MM.1S (cell line): ENCODE data around the gene ATP2B2.

Experiments used
- DNase-seq: peaks from one replicate; pipeline ENCODE4 v3.0.0-alpha.2; 2015
- H2AFZ ChIP-seq: fragments of 300-600 bp; sonication (generic); 2 replicates; pipeline ENCODE4 v1.6.0; 2016; ENCODE audit warnings: antibody characterized with exemption, low read length
- H3F3A ChIP-seq: fragments of 300-600 bp; sonication (generic); 2 replicates; pipeline ENCODE4 v1.6.1; 2016; ENCODE audit warnings: mild to moderate bottlenecking, antibody characterized with exemption, low read length, moderate library complexity, mixed read lengths; ENCODE audit not compliant: insufficient read depth
- H3K27ac ChIP-seq: fragments of 300-600 bp; sonication (generic); 2 replicates; pipeline ENCODE4 v1.5.1; 2016; ENCODE audit warnings: mild to moderate bottlenecking, low read length
- H3K27me3 ChIP-seq: fragments of 300-600 bp; sonication (generic); replicated peaks from 2 replicates; pipeline ENCODE4 v1.6.0; 2016; ENCODE audit warnings: low read length; ENCODE audit not compliant: insufficient read depth
- H3K36me3 ChIP-seq: fragments of 300-600 bp; sonication (generic); replicated peaks from 2 replicates; pipeline ENCODE4 v1.6.1; 2016; ENCODE audit warnings: mild to moderate bottlenecking, low read length, mixed read lengths; ENCODE audit not compliant: insufficient read depth
- H3K4me1 ChIP-seq: fragments of 300-600 bp; sonication (generic); 2 replicates; pipeline ENCODE4 v1.6.1; 2016; ENCODE audit warnings: low read length, mixed read lengths
- H3K4me2 ChIP-seq: fragments of 300-600 bp; sonication (generic); 2 replicates; pipeline ENCODE4 v1.6.0; 2016; ENCODE audit warnings: low read depth, low read length
- H3K4me3 ChIP-seq: fragments of 300-600 bp; sonication (generic); 2 replicates; pipeline ENCODE4 v1.5.1; 2016; ENCODE audit warnings: low read length, mixed read lengths
- H3K79me2 ChIP-seq: fragments of 300-600 bp; sonication (generic); 2 replicates; pipeline ENCODE4 v1.6.1; 2016; ENCODE audit warnings: mixed run types, low read length, mixed read lengths
- H3K9ac ChIP-seq: fragments of 300-600 bp; sonication (generic); 2 replicates; pipeline ENCODE4 v1.6.1; 2016; ENCODE audit warnings: low read length, mixed read lengths
- H3K9me2 ChIP-seq: fragments of 300-600 bp; sonication (generic); replicated peaks from 2 replicates; pipeline ENCODE4 v1.6.1; 2016; ENCODE audit warnings: mild to moderate bottlenecking, low read length, mixed read lengths; ENCODE audit not compliant: insufficient read depth
- H3K9me3 ChIP-seq: fragments of 300-600 bp; sonication (generic); replicated peaks from 2 replicates; pipeline ENCODE4 v1.6.1; 2016; ENCODE audit warnings: mild to moderate bottlenecking, low read length, mixed read lengths; ENCODE audit not compliant: insufficient read depth
- H4K20me1 ChIP-seq: fragments of 300-600 bp; sonication (generic); 2 replicates; pipeline ENCODE4 v1.6.1; 2016; ENCODE audit warnings: mild to moderate bottlenecking, low read length, moderate library complexity, mixed read lengths; ENCODE audit not compliant: insufficient read depth
- CTCF ChIP-seq: fragments of 300-600 bp; sonication (generic); IDR thresholded peaks from 2 replicates; pipeline ENCODE4 v1.5.1; 2016; ENCODE audit warnings: antibody characterized with exemption, low read length, mixed read lengths
- EZH2 ChIP-seq: fragments of 300-600 bp; sonication (generic); optimal IDR thresholded peaks from 2 replicates; pipeline ENCODE3; 2017; ENCODE audit warnings: low read depth, mild to moderate bottlenecking, antibody characterized with exemption, low read length, mixed read lengths
- EZH2phosphoT487 ChIP-seq: fragments of 300-600 bp; sonication (generic); IDR thresholded peaks from 2 replicates; pipeline ENCODE4 v1.6.1; 2018; ENCODE audit warnings: antibody characterized with exemption, low read length

Gene ATP2B2

GRCh38 chr3:10329495-10330015, 175.8 kb downstream of the ATP2B2 start:
- Histone ChIP-seq H3K9me3 (no peaks in the 10 kb centered on the region), H3F3A (no peaks in the 10 kb centered on the region), H3K9ac (no peak overlapping the region), H4K20me1 (no peaks in the 10 kb centered on the region), H3K27ac (no peak overlapping the region), H3K4me1 (no peaks in the 10 kb centered on the region), H3K9me2 (no peaks in the 10 kb centered on the region), H3K79me2 (no peaks in the 10 kb centered on the region), H3K4me3 (no peak overlapping the region), H2AFZ (no peak overlapping the region), H3K36me3 (no peaks in the 10 kb centered on the region), H3K27me3 (peaks cover 76% of the 10 kb centered on the region), H3K4me2 (no peak overlapping the region)
- DNase-seq: no peak
- TF ChIP-seq CTCF (no peak), EZH2 (no peak), EZH2phosphoT487 (no peak)

DNA sequence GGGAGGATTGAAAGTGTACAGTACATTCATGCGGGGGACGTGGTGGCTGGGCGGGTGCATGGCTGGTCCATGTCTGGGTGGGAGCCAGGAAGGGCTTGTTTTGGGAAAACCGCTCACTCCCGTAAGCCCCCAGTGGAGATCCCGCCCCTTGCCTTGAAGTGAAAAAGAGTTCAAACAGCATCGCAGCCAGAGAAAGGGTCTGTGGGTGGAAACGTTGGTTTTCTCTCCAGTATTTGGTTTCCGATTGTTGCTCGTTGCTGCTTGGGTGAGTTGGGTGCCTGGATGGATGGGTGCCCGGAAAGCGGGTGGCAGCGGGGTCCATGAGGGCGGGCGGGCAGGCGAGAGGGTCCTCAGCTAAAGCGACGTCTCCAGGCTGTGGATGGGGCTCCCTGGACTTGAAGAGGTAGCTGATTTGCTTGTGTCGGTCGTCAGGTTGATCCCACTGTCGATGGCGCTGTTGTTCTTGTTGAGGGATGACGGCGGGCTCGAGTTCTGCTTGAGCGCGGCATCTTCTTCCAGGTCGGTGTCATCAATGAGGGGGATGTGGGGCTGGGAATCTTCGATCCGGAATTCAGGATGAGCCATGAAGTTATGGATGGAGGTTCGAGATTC, 176.8 kb downstream of the ATP2B2 start:
- H3K4me3 ChIP-seq: no peak overlapping the region
- no peak overlapping the region for H3K4me2 ChIP-seq
- no peaks in the 10 kb centered on the region for H3K36me3 ChIP-seq
- H4K20me1 ChIP-seq: no peaks in the 10 kb centered on the region
- peaks cover 81% of the 10 kb centered on the region for H3K27me3 ChIP-seq
- no peaks in the 10 kb centered on the region for H3K9me2 ChIP-seq
- H3K9ac ChIP-seq: no peak overlapping the region
- no peak overlapping the region for H3K27ac ChIP-seq
- no peaks in the 10 kb centered on the region for H3K9me3 ChIP-seq
- TF ChIP-seq CTCF (no peak), EZH2 (no peak), EZH2phosphoT487 (no peak)
- no peak overlapping the region for H2AFZ ChIP-seq
- no peak for DNase-seq
- no peaks in the 10 kb centered on the region for H3K79me2 ChIP-seq
- no peaks in the 10 kb centered on the region for H3K4me1 ChIP-seq
- H3F3A ChIP-seq: no peaks in the 10 kb centered on the region

- TF ChIP-seq EZH2phosphoT487 (no peak), CTCF (no peak), EZH2 (peak; percentile 78)
- Histone ChIP-seq H3K9ac (no peak overlapping the region), H3K27ac (no peak overlapping the region), H3K4me1 (no peaks in the 10 kb centered on the region), H3K27me3 (peaks cover 79% of the 10 kb centered on the region), H3K36me3 (no peaks in the 10 kb centered on the region), H3K4me3 (no peak overlapping the region), H4K20me1 (no peaks in the 10 kb centered on the region), H3K9me2 (no peaks in the 10 kb centered on the region), H3K9me3 (no peaks in the 10 kb centered on the region), H2AFZ (no peak overlapping the region), H3K4me2 (no peak overlapping the region), H3K79me2 (no peaks in the 10 kb centered on the region), H3F3A (no peaks in the 10 kb centered on the region)
- DNase-seq: no peak
Measured at GRCh38 chr3:10327592-10327991, 177.8 kb downstream of the ATP2B2 start.
